Renal cortical epithelial cell (primary cell): Measurements from ENCODE around the gene SERPINA3. TPM values are rescaled to one million over a fixed set of nuclear protein-coding genes. Genes with fewer than 3 reads are reported as not detected.
"Not testable (repeated sequence)": the region's sequence is repeated elsewhere in the genome, so short reads cannot be mapped to it uniquely, and the experiment has no call there.

Experiments used
- DNase-seq: peaks from one replicate; pipeline ENCODE4 v3.0.0-alpha.2; 2011; ENCODE audit warnings: low read depth
- total RNA-seq: library from RNA; depleted of rRNA; stranded (reverse); fragments of >200 nt; gene quantifications from 2 replicates; pipeline ENCODE4 v1.2.3, GENCODE V29; 2014

SERPINA3 gene
- total RNA-seq, 1 donor from 2014 or later: 46.4 TPM

- no peak for DNase-seq
Observed at GRCh38 chr14:94631536-94632304, 19.5 kb downstream of the SERPINA3 start.

GRCh38 chr14:94632305-94632590, 20.1 kb downstream of the SERPINA3 start:
- DNase-seq: no peak

DNA sequence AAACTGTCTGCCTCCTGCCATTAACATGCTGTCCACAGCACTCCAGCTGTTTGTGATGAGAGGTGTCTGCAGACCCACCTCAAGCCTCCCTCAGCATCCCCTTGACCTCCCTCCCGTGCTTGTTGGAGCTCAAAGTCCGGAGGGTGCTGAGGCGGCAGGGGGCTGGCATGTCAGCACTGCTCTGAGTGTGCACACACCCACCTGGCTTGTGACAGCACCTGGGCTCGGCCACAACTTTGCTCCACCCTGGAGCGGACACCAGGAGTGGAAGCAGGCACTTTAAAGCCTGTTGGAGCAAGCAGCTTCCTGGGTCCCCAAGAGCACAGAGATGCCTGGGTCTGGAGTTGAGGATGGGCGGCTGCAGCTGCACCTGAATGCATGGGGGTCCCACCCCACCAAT, 20.9 kb downstream of the SERPINA3 start:
- no peak for DNase-seq

DNA sequence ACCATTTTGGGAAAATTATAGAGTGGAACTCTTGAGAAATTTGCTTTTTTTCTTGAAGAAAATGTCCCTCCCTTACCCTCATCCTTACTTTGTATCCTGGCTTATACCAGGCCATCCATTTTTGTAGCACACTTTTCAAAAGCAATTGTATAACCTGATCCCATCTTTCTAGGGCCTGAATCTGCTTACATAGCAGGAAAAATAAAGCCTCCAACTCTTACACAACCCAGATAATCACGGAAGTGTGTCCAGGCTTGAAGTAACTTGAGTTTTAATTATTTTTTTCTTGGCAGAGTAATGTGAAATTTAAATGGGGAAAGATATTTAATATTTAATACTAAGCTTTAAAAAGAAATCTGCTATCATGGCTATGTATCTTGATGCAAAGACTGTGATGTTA, 23.0 kb downstream of the SERPINA3 start:
- peak; percentile 17 for DNase-seq

DNA sequence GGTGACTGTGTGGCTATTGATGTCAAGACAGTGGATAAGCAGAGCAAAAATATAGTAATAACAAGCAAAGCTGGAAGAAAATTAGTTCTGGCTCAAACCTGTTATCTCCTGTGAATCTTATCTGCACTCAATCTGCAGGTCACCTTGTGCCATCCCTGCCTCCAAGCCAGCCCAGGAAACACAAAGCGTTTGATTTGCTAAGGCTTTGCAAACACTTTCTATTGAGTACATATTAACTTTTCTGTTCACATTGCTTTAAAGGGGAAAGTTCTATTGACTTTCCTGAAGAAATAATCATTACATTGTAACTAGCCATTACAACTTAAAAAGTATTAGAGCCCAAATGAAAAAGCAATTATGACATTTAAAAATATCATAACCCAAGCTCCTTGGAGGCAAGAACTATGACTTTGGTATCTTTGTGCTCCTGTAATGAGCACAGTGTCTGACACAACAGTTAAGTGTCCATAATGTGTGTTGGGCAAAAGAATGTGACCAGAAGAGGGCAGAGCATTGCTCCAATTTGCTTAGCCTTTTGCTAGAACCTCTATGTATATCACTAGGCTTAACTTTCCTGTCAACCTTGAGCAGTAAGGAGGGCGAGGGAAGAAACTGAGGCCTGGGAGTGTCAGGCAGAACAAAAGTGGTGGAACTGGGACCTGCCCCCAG, 24.7 kb downstream of the SERPINA3 start:
- DNase-seq: peak; percentile 11

DNA sequence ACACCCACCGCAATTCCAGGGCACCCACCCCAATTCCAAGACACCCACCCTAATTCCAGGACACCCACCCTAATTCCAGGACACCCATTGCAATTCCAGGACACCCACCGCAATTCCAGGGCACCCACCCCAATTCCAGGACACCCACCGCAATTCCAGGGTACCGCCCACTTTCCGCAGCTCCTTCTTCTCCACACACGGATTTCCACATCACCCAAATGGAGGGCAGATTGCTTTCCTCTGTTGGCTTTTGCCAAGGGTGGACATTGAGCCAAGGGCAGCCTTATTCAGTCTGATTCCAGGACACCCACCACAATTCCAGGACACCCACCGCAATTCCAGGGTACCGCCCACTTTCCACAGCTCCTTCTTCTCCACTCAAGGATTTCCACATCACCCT, 25.6 kb downstream of the SERPINA3 start:
- not testable (repeated sequence) for DNase-seq

- DNase-seq: peak; percentile 32
Observed at GRCh38 chr14:94638339-94638738, 26.1 kb downstream of the SERPINA3 start.

GRCh38 chr14:94638961-94639817, 27.0 kb downstream of the SERPINA3 start:
- peak; percentile 4 for DNase-seq

DNA sequence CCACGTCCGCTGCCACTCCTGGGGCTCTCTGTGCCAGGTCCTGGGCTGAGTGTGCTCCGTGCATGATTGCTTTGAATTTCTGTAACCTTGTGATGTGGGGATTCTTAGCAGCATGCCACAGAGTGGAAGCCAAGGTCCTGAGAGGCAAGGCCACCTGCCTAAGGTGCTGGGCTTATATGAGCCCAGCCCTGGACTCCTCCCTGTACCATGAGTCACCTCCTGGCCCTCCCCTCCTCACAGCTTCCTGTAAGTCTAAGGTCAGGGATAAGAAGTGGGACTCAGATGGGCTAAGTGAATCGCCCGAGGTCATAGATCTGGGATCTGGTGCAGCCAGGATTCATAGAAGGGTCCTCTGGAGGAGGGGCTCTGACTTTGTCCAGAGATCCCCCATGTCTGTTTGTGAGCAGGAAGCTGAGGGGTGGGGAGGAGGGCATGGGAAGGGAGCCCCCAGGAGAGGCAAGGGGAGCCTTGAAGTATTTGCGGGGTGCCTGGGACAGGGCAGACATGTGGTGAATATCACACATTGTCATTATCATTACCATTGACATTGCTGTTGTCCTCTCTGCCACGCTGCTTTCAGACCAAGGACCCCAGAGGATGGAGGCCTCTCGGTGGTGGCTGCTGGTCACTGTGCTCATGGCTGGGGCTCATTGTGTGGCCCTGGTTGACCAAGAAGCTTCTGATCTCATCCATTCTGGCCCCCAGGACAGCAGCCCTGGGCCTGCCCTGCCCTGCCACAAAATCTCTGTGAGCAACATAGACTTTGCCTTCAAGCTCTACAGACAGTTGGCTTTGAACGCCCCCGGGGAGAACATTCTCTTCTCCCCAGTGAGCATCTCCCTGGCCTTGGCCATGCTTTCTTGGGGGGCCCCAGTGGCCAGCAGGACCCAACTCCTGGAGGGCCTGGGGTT, 28.8 kb downstream of the SERPINA3 start:
- peak; percentile 9 for DNase-seq

- DNase-seq: no peak
Observed at GRCh38 chr14:94641632-94641955, 29.4 kb downstream of the SERPINA3 start.

GRCh38 chr14:94643316-94644101, 31.3 kb downstream of the SERPINA3 start:
- no peak for DNase-seq

DNA sequence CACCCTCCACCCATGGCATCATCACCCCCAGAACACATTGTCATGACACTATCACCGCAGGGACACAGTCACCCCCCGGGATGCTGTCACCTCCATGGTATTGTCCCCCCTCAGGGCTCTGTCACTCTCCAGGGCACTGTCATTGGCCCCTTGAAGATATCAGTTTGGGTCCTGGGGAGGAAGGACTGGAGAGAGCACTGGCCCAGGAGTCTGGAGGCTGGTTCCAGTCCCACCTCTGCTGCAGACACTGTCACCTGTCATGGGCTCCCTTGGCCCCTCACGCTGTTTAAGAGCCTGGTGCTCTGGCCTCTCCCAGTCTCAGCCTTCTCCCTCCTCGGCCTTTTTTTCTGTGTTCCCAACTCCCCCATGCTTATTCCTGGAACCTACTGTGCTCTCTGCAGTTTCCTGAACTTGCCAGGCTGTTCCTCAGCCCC, 31.9 kb downstream of the SERPINA3 start:
- no peak for DNase-seq

- no peak for DNase-seq
Observed at GRCh38 chr14:94646066-94646465, 33.9 kb downstream of the SERPINA3 start.

DNA sequence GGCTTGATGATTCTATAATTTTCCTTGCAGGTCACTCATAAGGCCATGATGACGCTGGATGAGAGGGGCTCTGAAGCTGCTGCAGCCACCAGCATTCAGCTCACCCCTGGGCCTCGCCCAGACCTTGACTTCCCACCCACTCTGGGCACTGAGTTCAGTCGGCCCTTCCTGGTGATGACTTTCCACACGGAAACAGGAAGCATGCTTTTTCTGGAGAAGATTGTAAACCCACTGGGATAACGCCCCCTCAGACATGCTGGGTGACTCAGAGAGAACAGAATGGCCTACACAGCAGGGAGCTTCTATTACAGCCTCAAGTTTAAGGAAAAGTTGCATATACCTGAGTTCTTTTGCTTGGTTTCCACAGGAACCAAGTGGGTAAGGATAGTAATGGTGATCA, 34.3 kb downstream of the SERPINA3 start:
- DNase-seq: peak; percentile 33

DNA sequence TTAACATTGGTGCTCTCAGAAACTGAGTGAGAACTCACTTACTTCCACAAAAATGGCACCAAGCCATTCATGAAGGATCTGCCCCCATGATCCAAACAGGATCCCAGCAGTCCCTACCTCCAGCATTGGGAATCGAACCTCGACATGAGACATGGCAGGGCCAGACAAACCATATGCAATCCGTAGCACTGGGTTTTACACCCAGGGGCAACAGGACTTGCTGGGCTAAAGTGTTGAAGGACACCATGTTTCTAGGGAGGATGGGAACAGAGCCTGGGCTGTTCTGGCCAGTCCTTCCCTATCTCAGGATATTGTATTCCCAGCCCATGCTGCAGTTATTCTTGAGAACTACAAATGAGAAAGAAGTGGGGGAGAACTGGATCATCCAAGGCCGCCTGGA, 36.6 kb downstream of the SERPINA3 start:
- no peak for DNase-seq

DNA sequence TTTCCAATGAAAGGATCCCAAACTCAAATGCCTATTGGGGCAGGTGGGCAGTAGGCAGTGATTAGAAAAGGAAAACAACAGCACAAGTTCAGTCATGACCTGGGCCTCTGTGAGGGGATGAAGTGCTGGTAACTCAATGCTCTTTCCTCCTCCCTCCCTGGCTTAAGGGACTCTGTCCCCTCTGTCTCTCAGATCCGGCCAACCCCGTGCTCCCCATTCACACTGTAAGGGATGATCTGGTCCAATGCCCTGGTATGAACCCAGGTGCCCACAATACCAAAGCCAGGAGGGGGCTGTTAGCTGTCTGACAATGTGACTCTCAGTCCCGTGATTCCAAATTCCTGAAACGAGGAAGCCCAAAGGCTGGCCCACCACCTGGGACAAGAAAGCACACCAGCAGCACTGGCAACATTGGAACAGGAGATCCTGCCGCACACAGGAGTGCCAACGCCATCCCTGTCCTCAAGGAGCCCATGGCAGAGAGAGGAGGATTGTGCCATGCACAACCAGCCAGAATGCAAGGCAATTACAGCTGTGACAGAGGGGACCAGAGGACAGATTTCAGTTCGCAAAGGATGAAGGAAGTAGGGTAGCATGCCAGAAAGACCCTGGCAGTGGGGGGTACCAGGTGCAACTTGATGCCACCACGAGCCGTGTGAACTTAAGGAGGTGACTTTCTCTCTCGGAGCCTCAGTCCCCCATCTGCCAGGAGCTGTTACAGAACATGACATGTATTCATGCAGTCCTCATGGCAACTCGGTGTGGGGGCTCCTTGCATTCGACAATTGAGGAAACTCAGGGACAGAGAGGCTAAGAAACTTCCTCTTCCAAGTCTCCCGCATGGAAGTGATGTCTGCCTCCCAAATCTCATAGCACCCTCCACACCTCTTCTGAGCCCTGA, 37.6 kb downstream of the SERPINA3 start:
- no peak for DNase-seq

DNA sequence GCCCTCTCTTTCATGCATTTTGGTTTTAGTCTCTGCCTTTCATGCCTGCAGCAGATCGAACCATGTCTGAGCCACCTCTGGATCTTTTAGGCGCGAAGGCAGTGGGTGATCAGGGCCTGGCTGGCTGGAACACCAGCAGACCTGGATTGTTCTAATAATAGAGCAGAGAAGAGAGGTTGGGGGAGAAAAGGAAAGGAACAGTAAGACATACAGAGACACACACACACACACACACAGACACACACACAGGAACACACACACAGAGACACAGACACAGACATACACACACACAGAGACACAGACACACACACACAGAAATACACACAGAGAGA, 38.2 kb downstream of the SERPINA3 start:
- DNase-seq: no peak

DNA sequence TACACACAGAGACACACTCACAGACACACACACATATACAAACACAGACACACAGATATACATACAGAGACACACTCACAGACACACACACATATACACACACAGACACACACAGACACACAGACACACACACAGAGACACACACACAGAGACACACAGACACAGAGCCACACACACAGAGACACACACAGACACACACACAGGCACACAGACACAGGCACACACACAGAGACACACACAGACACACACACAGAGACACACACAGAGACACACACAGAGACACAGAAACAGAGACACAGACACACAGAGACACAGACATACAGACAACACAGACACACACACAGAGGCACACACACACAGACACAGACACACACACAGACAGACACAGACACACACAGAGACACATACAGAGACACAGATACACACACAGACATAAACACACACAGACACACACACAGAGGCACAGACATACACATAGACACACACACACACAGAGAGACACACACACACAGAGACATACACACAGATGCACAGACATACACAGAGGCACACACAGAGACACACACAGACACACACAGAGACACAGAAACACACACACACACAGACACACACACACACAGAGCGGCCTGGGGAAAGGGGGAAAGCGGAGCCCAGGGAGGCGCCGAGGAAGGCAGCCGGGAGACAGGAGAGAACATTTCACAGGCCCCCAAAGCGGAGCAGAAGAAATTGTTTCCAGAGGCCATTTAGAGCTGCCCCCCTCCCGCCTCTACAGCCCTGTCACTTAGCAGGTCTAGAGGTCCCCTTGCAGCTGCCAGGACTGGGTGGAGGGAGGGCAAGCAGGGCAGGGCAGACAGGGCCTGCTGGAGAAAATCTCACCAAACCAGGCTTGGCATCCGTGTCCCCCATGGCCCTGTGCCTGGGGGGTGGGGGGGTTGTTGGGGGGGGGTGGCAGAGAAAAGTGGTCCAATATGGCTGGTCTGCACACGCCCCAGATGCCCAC, 38.9 kb downstream of the SERPINA3 start:
- DNase-seq: no peak

GRCh38 chr14:94653321-94653720, 41.1 kb downstream of the SERPINA3 start:
- DNase-seq: no peak
